GM12892 (cell line): Measurements from ENCODE around the gene CCNF.

Experiments used
- POLR2A ChIP-seq: IDR thresholded peaks from 2 replicates; pipeline ENCODE4 v1.6.1; 2011; ENCODE audit warnings: low read depth, low read length, control low read depth
- POLR2AphosphoS5 ChIP-seq: IDR thresholded peaks from 2 replicates; pipeline ENCODE4 v1.6.1; 2011; ENCODE audit warnings: low read depth, low read length, control low read depth

DNA sequence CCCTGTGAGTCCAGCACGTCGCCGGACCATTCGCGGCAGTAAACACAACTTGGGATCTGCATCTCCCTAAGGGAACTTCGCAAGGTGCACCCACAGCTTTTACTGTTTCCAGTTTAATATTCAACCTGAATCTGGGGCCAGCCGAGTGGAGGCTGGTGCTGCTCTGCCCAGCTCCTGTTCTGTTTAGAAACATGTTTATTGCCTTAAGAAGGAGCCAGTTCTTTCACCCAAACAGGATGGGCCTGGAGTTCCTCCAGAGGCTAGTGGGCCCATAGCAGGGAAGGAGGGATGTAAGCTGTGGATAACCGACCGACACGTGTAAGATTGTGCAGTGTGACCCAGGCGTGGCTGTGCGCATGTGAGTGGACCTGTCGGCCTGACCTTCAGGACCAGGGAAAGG lies 63.0 kb downstream of the CCNF start:
- no peak for TF ChIP-seq POLR2AphosphoS5
- TF ChIP-seq POLR2A = no peak
